AML-193 (cell line): Measurements from ENCODE around the gene NCOR1.

Experiments
- DNase-seq, 2 experiments: peaks; one replicate each; lab custom pipeline; 2025; lab: John Stamatoyannopoulos, UW

Gene NCOR1

DNA sequence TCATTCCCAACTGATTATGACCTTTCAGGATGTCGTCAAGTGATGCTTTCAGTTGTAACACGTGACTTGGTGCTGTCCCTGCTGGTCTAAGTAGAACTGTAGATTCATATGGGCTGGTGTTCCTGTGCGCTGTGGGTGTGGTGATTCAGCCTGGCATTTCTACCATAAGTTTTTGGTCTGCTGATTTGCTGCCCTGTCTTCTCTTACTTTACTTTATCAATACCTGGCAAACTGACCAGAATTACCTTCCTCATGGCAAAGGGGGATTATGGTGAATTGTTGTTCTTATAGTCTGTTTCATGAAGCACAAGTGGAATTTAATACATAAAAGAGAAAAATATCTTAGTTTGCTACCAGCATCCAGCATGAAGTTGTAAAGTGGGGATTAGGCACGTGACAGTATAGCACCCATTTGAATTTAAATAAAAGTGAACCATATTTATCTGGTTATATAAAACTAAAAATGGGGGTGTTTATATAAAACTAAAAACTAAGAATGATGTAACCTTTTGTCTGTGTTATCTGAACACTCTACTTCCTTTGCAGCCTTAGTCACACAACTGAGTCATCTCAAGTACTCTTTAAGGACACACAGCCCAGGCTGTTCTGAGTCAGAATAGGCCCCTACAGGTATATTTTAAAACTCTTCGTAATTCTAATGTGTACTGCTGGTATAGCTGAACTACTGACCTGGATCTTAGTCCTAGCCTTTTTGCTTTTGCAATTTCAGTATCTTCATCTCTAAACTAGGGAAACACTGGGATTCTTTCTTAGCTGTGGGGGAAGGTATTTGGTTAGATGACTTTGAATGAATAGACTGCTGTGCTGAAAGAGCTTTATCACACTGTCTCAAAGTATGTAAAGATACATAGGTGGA lies 187.4 kb downstream of the NCOR1 start:
- DNase-seq: peak; percentile 1 to 5

- DNase-seq: no peak
Observed at GRCh38 chr17:16026895-16027294, 188.4 kb downstream of the NCOR1 start.

DNA sequence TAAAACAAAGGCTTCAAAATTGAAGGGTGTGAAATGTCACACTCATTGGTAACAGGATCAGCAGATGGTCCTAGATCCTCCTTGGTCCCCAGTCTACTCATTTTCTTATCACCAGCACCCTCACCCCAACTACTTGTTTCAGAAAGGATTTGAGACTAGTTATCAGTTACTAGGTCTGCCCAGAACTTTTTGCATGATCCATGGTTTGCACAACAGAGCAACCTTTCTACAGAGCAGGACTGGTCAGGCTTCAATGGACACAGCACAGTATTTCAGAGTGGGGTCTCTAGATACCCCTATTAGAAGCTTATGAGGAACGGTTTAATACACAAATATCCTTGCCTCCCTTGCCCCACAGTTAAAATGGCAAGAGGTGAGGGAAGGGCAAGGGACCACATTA lies 190.1 kb downstream of the NCOR1 start:
- DNase-seq: no peak

- no peak for DNase-seq
Observed at GRCh38 chr17:16023881-16024280, 191.5 kb downstream of the NCOR1 start.

GRCh38 chr17:16019347-16019746 lies 196.0 kb downstream of the NCOR1 start:
- no peak for DNase-seq

DNA sequence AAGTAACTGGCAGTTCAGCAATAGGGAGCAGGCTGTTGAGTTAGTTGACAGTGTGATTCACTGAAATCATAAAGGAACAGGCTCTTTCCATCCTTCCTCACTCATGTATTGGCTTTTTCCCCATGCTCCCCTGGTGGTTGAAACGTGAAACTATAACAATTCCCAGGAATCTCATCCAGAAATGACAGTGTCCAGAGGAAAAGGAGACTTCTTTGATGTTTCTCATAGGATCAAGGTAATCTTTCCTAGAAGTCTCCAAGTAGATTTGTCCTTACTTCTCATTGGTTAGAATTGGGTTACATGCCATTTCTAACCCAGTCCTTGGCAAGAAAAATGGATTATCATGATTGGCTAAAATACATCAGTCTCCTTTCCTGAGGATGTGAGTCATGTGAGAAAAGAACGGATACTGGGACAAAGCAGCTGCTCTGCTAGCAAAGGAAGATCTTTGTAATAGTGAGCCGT lies 201.4 kb downstream of the NCOR1 start:
- no peak for DNase-seq

DNA sequence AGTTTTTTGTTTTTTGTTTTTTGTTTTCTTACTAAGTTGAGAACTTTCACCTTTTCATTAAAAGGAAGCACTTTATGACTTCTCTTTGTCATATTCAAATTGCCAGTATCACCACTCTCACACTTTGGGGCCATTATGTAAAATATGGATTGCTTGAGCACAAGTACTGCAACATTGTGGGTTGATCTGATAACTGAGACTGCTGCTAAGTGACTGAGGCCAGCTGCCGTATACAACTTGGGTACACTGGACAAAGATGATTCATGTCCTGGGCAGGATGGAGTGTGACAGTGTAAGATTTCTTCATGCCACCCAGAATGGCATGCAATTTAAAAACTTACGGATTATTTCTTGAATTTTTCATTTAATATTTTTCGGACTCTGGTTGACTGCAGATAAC lies 207.9 kb downstream of the NCOR1 start:
- no peak for DNase-seq

- no peak for DNase-seq
Observed at GRCh38 chr17:16005636-16006035, 209.7 kb downstream of the NCOR1 start.

DNA sequence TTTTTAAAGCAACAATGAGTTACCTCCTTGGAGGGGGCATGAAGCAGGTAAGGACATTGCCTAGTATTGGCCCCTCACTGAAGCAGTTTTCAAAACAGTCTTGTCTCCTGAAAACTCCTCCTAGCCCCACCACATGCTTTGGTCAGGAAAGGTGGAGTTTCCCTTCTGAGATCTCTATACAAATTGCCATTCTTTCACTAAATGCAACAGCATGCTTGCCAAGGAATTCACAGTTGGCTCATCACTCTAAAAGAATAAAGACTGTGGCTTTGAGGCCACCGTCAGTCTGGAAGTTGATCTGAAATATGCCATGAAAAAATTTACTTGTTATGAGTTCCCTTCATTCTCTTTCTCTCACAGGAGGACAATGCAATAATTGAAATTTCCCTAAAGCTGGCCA lies 211.5 kb downstream of the NCOR1 start:
- DNase-seq: no peak

DNA sequence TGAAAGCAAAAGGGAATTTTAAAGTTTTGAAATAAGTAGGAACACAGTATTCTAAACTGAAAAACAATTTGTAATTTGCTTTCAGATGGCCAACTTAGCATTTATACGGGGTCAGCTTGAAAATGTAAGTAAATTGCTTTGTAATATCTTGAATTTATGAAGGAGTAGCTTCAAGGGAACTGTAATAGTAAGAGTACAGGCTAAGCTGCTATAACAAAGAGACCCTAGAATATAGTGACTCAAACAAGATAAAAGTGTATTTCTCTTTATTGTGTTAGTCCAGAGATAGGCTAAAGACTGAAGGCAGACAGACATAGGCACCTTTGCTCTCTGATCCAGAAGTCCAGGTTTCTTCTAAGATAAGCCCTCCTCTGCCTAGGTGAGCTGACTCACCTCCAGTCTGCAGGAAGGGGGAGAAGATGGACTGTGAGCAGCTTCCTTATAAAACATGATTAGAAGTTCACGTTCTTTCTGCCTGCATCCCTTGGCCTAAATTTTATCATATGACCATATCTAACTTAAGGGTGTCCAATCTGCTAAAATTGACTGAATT lies 212.6 kb downstream of the NCOR1 start:
- no peak for DNase-seq

- DNase-seq: no peak
Observed at GRCh38 chr17:16001226-16001897, 214.0 kb downstream of the NCOR1 start.

DNA sequence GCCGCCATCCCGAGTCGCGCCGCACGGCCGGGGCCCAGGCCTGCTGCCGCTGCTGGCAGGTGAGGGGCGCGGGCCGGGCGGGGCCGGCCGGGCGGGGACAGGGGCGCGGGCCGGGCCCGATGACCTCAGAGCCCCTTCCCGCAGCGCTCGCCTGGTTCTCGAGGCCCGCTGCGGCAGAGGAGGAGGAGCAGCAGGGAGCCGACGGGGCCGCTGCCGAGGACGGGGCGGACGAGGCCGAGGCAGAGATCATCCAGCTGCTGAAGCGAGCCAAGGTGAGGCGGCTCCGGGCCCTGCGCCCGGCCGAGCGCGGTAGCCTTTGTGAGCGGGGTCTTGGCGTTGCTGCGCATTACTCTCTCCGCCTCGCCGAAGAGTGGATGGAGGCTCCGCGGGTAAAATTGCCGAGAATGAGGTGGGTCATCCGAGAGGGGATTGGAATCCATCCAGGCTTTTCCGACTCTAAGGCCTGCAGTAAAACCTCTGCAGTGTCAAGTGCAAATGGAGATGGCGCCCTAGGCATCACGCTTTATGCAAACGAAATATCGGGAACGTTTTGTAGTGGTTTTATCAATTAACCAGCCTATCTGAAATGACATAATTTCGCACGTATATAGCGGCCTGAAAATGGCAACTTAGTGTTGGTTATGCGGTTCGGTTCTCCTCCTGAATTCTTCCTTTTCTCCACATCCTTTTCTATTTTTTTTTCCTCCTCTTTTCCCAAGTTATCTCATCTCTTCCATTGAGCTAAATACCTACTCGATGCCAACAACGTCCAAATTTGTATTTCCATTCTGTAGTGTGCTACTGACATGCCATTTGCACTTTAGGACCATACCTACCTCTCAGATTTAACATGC lies 215.1 kb downstream of the NCOR1 start:
- DNase-seq: no peak

DNA sequence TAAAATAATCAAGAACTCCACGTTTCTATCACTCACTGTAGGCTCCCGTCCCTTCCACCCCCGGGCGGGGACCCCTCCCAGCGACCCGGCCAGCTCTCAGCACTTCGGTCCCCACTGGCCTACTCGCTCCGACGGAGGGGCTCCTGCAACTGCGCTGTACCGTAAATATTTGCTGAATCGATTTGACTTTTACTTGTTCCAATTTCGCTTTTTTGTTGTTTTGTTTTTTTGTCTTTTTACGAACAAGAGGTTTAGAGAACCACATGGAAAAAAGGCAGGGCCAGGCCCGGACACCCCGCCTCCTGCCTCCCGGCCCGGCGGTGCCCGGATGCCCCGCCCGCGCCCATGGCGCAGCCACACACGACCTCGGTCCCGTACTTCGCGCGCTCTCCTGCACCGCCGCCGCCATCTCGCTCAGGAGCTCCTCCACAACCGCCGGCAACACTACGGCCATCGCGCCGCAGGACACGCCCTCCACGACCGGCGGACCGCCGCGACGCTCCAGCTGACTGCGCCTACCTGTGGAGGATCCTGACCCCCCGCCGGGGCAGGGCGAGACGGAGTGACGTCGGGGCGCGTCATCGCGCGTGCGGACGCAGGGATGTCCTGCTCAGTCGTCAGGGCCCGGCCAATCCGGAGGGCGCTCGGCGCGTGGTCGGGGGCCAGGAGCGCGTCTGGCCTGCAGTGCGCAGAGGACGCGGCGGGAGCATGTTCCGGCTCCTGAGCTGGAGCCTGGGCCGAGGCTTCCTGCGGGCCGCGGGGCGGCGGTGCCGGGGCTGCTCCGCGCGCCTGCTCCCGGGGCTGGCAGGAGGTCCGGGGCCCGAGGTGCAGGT lies 216.0 kb downstream of the NCOR1 start, which contains the start of the genes TTC19 and ZSWIM7:
TTC19 (plus strand) TSS at position 684 of the 833 bp plus-strand sequence; CDS start at position 709, 25 bp downstream.
ZSWIM7 (minus strand) TSS at position 564 of the 833 bp plus-strand sequence; CDS start at position 454, 110 bp downstream.
- DNase-seq: peak; percentile 63 to 73

DNA sequence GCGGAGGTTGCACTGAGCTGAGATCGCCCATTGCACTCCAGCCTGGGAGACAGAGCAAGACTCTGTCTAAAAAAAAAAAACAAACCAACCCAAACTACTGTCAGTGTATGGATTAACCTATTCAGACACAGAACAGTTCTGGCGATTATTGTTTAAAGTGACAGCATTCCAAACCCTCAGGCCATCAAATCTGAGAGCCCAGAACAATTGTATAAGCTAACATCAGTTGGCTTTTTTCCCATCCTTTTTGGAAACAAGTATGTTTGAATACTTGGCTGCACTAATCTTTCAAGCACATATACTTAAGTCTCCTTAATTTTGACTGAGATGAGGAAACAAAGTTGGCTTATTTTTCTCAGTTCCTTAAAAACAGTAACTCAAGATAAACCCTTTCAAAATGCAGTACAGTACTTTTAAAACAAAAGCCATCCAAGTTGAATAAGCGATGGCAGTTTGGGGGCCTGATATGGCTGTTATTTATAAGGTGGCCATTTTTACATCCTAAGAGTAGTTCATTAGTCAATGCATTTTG lies 217.2 kb downstream of the NCOR1 start:
- no peak for DNase-seq

- DNase-seq: no peak
Observed at GRCh38 chr17:15996322-15996721, 219.0 kb downstream of the NCOR1 start.

DNA sequence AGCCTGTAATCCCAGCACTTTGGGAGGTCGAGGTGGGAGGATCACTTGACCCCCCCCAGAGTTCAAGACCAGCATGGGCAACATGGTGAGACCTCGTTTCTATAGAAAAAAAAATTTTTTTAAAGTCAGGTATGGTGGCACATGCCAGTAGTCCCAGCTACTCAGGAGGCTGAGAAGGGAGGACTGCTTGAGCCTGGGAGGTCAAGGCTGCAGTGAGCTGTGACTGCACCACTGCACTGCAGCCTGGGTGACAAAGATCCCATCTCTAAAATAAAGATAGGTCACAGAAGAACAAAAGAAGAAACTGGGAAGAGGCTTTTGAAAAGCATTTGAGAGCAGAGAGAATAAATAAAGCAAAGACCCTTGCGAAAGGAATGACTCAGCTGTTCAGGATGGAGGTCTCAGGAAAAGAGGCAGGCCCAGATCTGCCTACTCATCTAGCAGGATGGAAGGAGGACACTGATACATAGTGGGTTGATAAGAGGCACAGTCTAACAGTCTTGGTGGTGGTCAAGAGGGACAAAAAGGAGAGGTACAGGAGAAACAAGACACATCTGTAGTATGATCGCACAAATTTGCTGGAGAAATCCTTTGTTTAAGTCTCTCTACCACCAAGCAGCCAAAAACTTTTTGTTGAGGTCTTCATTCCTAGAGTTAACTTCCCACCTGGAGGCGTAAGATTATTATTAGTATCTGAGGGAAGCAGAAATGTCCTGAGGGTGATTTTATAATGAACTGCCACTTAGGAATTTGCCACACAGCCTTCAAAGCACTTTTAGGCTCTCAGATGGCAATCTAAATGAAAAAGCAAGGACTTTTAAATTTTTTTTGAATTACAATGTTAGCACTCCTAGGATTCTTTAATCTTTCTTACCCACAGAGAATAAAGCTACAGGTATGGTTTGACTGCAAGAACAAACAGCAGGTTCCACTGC lies 233.4 kb downstream of the NCOR1 start:
- no peak for DNase-seq

GRCh38 chr17:15981208-15981607 lies 234.1 kb downstream of the NCOR1 start:
- no peak for DNase-seq
